ENCODE measurements around the gene CRTC2. TPM values are rescaled to one million over a fixed set of nuclear protein-coding genes. Genes with fewer than 3 reads are reported as not detected.
"Not testable (repeated sequence)": the region's sequence is repeated elsewhere in the genome, so short reads cannot be mapped to it uniquely, and the experiment has no call there.

CRTC2 gene
- total RNA-seq, 1 experiment from 2014 or later, result 39.3 TPM

- CTCF ChIA-PET, result no interaction called here
Measured at GRCh38 chr1:153912349-153912748, 46.1 kb downstream of the CRTC2 start.

GRCh38 chr1:153910560-153910959, 47.9 kb downstream of the CRTC2 start:
- ATAC-seq; DNase-seq (ENCODE audit: low read depth, low spot score); H3K27ac ChIP-seq (ENCODE audit: low read length); intact Hi-C loops (cut with micrococcal nuclease; ENCODE audit: unreplicated experiment); H3K36me3 ChIP-seq (ENCODE audit: control insufficient read depth, insufficient read depth, low read length); H3K9me3 ChIP-seq (ENCODE audit: control insufficient read depth, insufficient read depth, low read depth, low read length); BruUV-seq (replicated peaks); CTCF ChIA-PET; H3K27me3 ChIP-seq (ENCODE audit: control insufficient read depth, insufficient read depth, low read length); H3K4me1 ChIP-seq (ENCODE audit: control insufficient read depth, insufficient read depth, low read length); POLR2A ChIA-PET; in situ Hi-C loops (cut with HindIII; ENCODE audit: low pct_unique_long_range_greater_than_20kb, low sequenced_read_pairs); H3K4me3 ChIP-seq (ENCODE audit: low read depth in 2 of 2, low read length in 2 of 2): not testable (repeated sequence)

More at GRCh38 chr1:153912349-153912748, 46.1 kb downstream of the CRTC2 start:
- POLR2A ChIA-PET, result no interaction called here
- no peak for ATAC-seq
- Histone ChIP-seq H3K27ac (ENCODE audit: low read length) (no peak overlapping the region), H3K4me1 (ENCODE audit: control insufficient read depth, insufficient read depth, low read length) (no peaks in the 10 kb centered on the region), H3K27me3 (ENCODE audit: control insufficient read depth, insufficient read depth, low read length) (no peaks in the 10 kb centered on the region), H3K4me3 (ENCODE audit: low read depth in 2 of 2, low read length in 2 of 2) (no peak overlapping the region), H3K36me3 (ENCODE audit: control insufficient read depth, insufficient read depth, low read length) (no peaks in the 10 kb centered on the region), H3K9me3 (ENCODE audit: control insufficient read depth, insufficient read depth, low read depth, low read length) (no peaks in the 10 kb centered on the region)
- DNase-seq (ENCODE audit: low read depth, low spot score), result no peak
- TF ChIP-seq TCF7L2 (IDR thresholded peaks at IDR 0.05; ENCODE audit: low read depth, low read length), result no peak
- TF ChIP-seq SIN3A (IDR thresholded peaks at IDR 0.05; ENCODE audit: borderline replicate concordance, insufficient read depth, low read depth, low read length), result no peak
- no peak for TF ChIP-seq POLR2AphosphoS5 (IDR thresholded peaks at IDR 0.05; ENCODE audit: low read depth, low read length)
- no peak for TF ChIP-seq CTCF (IDR thresholded peaks at IDR 0.05)
- TF ChIP-seq REST (IDR thresholded peaks at IDR 0.05; ENCODE audit: insufficient read depth in 1 of 2, low read depth in 2 of 2, low read length in 1 of 2), result no peak
- no TSS peak for BruUV-seq (replicated peaks)
- in situ Hi-C loops (cut with HindIII; ENCODE audit: low pct_unique_long_range_greater_than_20kb, low sequenced_read_pairs) (no loop called here), intact Hi-C loops (cut with micrococcal nuclease; ENCODE audit: unreplicated experiment) (no loop called here)

- Histone ChIP-seq H3K4me1 (ENCODE audit: control insufficient read depth, insufficient read depth, low read length) (no peaks in the 10 kb centered on the region), H3K27ac (ENCODE audit: low read length) (no peak overlapping the region), H3K4me3 (ENCODE audit: low read depth in 2 of 2, low read length in 2 of 2) (no peak overlapping the region), H3K27me3 (ENCODE audit: control insufficient read depth, insufficient read depth, low read length) (no peaks in the 10 kb centered on the region), H3K36me3 (ENCODE audit: control insufficient read depth, insufficient read depth, low read length) (no peaks in the 10 kb centered on the region), H3K9me3 (ENCODE audit: control insufficient read depth, insufficient read depth, low read depth, low read length) (no peaks in the 10 kb centered on the region)
- CTCF ChIA-PET, result no interaction called here
- no peak for TF ChIP-seq REST (IDR thresholded peaks at IDR 0.05; ENCODE audit: insufficient read depth in 1 of 2, low read depth in 2 of 2, low read length in 1 of 2)
- no peak for TF ChIP-seq CTCF (IDR thresholded peaks at IDR 0.05)
- TF ChIP-seq TCF7L2 (IDR thresholded peaks at IDR 0.05; ENCODE audit: low read depth, low read length), result no peak
- TF ChIP-seq SIN3A (IDR thresholded peaks at IDR 0.05; ENCODE audit: borderline replicate concordance, insufficient read depth, low read depth, low read length), result no peak
- TF ChIP-seq POLR2AphosphoS5 (IDR thresholded peaks at IDR 0.05; ENCODE audit: low read depth, low read length), result no peak
- BruUV-seq (replicated peaks), result no TSS peak
- in situ Hi-C loops (cut with HindIII; ENCODE audit: low pct_unique_long_range_greater_than_20kb, low sequenced_read_pairs) (no loop called here), intact Hi-C loops (cut with micrococcal nuclease; ENCODE audit: unreplicated experiment) (no loop called here)
- DNase-seq (ENCODE audit: low read depth, low spot score) (no peak), ATAC-seq (no peak)
- POLR2A ChIA-PET, result no interaction called here
Measured at GRCh38 chr1:153908071-153908470, 50.3 kb downstream of the CRTC2 start.
